EH (cell line): ENCODE measurements around the gene PIP4K2B.
A peak's percentile ranks its signal among the peaks of the same experiment; 100 is the strongest.

ENCODE experiments used
- DNase-seq: peaks from one replicate; pipeline ENCODE4 v3.0.0-alpha.2; 2015; ENCODE audit warnings: low read depth

Gene PIP4K2B

DNA sequence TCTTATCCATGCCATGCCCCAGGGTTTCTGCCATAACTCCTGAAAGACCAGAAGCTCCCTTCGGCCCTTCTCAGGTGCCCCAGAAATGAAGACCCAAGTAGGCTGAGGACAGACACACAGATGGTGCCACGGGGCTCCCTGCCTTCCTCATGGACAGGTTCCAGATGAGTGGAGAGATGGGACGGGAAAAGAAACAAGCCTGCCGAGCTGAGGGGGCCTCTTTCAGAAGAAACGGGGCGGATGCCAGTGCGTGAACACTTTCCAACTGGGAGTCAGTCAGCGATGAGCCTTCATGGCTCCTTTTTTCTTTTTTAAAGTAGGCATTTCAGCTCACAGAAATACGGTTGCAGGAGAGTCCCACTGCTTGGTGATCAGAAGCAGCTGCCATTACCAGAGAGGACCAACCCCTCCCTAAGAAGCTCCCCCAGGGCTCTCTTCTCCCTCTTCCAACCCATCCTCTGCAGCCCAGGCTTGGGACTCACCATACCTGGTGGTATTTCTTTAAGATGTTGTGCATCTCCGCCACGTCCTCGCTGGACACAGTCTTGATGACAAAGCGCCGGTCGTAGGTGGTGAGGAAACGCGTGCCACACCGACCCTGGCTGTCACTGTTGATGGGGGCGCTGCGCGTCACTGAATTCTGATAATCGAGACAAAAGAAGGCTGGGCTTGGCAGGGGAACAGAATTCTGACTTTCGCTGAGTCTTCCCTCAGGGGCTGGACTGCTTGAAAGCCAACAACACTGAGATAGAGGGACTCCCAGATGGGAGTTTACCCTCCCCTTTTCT, 19.2 kb downstream of the PIP4K2B start:
- DNase-seq = no peak

DNA sequence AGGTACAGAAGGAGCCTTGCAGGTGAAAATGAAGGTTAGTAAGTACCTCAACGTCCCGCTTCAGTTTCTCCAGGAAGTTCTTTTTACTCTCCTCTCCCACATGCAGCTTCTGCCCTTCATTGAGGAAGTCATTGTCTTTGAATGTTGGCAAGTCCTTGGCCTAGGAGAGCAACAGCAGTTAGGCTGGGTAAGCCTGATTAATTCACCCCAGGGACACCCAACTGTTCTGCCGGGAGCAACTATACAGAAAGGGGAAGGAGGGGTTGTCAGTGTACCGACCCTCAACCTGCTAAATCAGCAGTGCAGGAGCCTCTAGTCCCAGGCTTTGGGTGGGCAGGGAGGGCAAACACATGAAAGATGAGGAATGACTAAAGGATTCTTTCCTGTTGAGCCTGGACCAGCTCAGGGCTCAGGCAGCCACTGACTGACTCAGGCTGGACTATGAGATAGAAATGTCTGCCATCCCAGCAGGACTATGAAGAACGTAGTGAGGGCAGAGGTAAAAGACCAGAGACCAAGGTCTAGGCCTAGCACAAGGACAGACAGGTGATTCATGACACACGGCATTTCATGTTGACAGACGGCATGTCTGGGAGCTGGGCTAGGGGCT, 21.6 kb downstream of the PIP4K2B start:
- peak; percentile 9 for DNase-seq

GRCh38 chr17:38773258-38773657, 26.1 kb downstream of the PIP4K2B start:
- DNase-seq = no peak

GRCh38 chr17:38768417-38768816, 30.9 kb downstream of the PIP4K2B start:
- DNase-seq = peak; percentile 23

DNA sequence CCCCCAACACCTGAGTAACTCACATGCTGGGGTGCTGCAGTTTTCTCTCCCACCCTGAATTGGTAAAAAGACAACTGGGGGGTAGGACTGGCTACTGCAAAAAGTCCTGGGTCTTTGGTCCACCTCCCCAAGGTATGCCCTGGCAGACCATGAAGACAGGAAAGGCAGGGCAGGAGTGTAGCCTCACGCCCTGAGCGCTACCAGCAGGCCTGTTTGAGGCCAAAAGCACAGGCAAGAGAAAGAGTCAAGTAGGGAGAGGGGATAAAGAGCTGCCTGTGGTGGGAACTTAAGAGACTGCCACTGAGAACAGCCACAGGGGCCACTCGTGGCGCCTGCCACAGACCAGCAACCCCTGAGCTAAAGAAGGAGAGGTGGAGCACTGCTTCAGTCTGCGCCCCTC, 33.0 kb downstream of the PIP4K2B start:
- DNase-seq = no peak

- no peak for DNase-seq
These were observed 37.1 kb downstream of the PIP4K2B start for GRCh38 chr17:38762231-38762630.

- peak; percentile 59 for DNase-seq
These were observed 37.7 kb downstream of the PIP4K2B start for GRCh38 chr17:38761612-38762011.

DNA sequence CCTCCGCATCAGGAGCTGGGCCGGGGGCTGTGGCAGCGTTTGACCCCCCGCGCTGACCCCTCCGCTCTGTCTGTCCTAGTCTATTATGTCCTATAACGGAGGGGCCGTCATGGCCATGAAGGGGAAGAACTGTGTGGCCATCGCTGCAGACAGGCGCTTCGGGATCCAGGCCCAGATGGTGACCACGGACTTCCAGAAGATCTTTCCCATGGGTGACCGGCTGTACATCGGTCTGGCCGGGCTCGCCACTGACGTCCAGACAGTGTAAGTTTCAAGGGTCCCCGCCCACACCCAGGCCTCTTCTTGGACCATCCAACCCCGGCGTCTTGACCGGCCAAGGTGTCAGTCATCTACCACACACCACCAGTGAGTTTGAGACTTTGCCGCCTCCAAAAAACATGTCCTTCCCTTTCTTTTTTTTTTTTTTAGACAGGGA, 46.3 kb downstream of the PIP4K2B start:
- DNase-seq = no peak

- DNase-seq = peak; percentile 100
These were observed 46.9 kb downstream of the PIP4K2B start, which contains the start of gene PSMB3 for GRCh38 chr17:38752308-38753070. PSMB3 (plus strand) TSS chr17:38752741; CDS start chr17:38752827, 86 bp downstream.

GRCh38 chr17:38751808-38752307, 47.5 kb downstream of the PIP4K2B start:
- peak; percentile 89 for DNase-seq

DNA sequence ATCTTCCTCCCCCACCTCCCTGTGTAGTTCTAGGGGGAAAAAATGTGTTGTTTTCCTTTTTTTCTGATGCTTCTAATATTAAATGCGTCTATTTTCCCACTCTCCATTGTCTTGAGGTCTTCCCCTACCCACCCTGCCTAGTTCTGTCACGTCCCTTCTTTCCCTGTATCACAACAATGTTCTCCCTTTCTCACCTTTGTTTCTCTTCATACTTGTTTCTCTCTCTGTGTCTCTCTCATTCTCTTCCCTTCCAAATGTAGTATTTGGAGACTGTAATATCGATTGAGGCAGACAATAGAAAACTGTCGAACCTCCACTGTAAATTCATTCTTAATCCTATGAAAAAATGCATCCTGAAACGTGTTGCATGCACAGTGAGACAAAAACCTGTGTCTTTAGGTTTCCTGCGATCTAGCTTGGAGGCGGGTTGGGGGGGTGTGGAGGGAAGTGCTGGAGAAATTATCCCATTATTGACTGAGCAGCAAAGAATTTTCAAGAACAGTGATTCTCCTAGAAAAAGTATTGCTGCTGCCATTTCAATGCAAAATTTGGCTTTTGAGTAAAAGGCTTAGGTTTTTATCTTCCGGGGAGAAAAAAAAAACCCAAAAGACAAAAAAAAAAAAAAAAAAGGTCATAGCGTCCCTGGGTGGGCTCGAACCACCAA, 48.1 kb downstream of the PIP4K2B start:
- DNase-seq = no peak

DNA sequence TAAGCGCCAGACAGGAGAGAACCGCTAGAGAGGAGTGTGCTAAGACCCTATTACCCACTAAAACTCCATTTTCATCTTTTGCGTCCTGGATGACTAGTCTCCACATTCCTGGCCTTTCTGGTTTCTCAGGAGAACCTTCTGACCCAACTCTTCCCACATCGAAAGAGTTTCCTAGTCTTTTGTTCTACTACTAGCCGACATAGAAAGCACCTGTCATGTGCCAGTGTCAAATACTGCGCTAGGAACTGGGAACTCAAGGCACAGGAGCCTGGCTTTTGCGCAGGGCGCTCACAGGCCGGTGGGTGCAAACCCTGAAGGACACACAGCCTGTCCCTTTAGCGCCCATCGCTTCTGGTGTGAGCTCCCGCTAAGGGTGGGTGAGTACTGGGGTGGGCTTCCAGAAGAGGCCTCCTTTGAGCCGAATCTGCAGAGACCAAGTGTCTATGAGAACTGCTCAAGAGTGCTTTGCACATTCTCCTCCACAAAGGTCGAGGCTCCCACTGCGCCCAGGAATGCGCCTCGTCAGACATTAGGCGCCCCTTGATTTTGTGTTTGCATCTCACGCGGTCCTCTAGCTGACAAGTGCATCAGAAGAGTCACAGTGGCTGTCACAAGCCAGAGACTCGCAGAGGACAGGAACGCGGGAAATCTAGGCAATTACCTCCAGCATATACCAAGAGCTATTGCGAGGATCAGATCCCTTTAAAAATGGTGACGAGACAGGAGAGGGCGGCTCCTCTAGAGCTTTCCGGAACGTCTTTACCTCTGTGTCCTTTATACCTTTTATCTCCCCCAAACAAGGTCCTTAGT, 48.8 kb downstream of the PIP4K2B start:
- DNase-seq = peak; percentile 29

GRCh38 chr17:38750044-38750311, 49.4 kb downstream of the PIP4K2B start:
- no peak for DNase-seq

DNA sequence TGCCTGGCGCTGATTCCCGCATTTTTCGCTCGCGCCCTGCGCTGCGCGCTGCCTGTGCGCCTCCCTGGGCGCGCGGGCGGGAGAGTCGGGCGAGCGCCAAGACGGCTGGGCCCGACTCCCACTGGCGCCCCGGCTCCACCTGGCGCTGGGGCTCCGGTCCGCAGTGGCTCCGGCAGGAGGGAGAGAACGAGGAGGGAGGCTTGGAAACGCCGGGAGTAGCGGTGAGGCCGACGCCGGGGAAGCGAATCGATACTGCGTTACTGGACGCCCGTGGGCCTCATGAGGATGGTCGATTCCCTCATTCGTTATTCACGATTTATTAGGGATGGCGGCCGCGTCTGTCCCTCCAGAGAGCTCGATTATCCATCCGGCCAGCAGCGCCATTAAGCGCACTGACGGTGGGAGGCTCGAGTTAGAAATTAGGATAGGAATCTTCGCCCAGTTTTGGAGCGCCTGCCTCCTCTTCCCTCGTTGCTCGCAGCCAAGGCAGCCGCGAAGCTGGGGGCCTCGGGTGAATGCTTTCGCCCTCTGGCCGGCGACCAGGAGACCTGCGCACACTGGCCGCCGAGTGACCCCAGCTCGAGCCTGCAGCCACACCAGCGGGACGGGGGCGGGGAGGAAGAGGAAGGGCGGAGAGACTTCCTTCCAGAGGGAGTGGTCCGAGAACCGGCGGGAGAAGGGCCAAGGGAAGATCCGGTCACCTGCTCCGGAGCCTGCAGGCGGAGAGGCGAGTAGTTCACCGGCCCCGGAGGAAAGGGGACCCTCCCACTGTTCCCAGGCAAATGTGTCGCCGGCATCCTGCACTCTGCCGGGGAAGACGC, 49.9 kb downstream of the PIP4K2B start:
- DNase-seq = peak; percentile 81

GRCh38 chr17:38748892-38749222, 50.5 kb downstream of the PIP4K2B start:
- DNase-seq = no peak

DNA sequence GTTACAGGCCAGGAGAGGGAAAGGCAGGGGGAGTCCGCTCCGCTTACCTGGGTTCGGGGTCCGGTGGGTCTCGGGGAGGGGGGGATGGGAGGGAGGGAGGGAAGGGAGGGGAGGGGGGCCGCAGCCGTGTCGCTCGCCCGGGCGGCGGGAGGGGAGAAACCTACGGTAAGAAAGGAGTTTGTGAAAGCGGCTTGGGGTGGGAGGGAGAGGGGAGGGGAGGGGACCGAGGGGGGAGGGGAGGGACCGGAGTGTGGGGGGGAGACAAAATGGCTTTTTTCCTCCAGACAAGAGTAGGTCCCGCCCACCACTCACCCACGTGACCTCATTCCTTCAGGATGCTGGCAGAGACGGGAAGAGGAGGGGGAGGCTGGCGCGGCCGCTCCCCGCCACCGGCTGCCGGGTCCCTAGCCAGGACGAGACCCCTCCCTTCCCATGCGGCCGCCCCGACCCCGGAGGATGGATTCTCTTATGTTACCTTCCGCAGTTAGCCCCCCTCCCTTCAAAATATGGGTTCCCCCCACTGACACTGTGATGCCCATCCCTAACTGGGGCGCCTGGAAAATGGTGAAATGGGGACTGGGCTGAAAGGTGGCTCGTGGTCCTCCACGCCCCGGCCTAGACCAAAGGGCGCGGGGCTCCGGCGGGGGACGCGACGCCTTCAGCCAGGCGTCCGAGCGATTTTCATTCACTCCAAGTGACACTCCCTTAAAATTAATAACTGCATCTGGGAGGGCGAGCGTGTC, 51.0 kb downstream of the PIP4K2B start, which contains the start of gene PCGF2:
TSS of gene PCGF2 (minus strand) at position 188 of the 743 bp plus-strand sequence. CDS start 7,934 bp downstream, outside the sequence.
- DNase-seq = peak; percentile 92

GRCh38 chr17:38747463-38748148, 51.8 kb downstream of the PIP4K2B start:
- peak; percentile 28 for DNase-seq

DNA sequence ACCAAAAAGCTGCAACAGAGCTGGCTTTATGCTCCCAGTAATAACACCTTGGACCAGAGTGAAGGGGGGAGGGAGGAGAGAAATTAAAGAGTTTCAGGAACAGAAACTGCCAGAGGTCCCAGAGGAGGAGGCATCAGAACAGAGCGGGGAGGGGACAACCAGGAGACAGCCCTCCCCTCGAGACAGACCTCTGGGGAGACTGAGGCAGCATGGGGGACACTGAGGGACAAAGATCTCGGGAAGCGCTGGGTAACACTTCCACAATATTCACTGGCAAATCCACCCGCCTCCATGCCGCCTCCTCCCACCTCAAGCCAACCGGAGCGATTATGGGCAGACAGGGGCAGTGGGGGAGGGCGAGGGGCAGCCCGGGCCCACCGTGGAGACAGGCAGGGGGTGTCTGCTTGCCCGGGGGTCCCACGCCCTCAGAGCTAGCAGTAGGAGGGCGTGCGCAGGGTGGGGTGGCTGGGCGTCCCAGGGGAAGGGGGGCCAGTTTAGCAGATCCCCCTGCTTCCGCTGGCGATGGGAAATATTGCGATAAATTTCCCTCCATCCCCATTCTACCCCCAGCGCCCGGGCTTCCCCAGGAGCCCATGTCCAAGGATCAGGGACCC, 52.4 kb downstream of the PIP4K2B start:
- no peak for DNase-seq
